ES-I3 (cell line): Measurements from ENCODE around the gene ERCC2.

Experiments
- H3K36me3 ChIP-seq: 2 replicates; pipeline ENCODE4 v1.6.1; 2013; ENCODE audit warnings: mild to moderate bottlenecking, low read length, control low read depth, moderate library complexity; ENCODE audit not compliant: insufficient read depth
- H3K4me1 ChIP-seq: 2 replicates; pipeline ENCODE4 v1.6.1; 2013; ENCODE audit warnings: mild to moderate bottlenecking, control low read depth, low read length; ENCODE audit not compliant: insufficient read depth
- H3K9ac ChIP-seq: 2 replicates; pipeline ENCODE4 v1.6.1; 2013; ENCODE audit warnings: low read depth, mild to moderate bottlenecking, low read length, moderate library complexity
- H3K9me3 ChIP-seq: 2 replicates; pipeline ENCODE4 v1.6.1; 2013; ENCODE audit warnings: mild to moderate bottlenecking, low read length, moderate library complexity; ENCODE audit not compliant: control insufficient read depth, insufficient read depth

ERCC2 gene

DNA sequence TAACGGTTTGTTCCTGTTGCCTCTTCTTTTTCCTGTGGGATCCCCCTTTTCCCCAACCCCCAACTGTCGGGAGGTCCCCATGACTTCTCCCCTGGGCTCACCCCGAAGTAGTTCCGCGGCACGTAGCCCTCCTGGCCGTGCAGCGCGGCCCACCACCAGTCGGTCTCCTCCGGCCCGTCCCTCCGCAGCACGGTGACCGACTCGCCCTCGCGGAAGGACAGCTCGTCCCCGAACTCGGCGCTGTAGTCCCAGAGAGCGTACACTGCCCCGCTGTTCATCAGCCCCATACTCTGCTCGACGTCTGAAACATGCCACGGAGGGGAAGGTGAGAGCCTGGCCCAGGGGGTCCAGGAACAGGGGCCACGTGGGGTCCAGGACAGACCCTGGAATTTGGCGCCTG, 12.1 kb upstream of the ERCC2 start:
- no peaks in the 10 kb centered on the region for H3K36me3 ChIP-seq
- H3K4me1 ChIP-seq, result no peaks in the 10 kb centered on the region
- no peaks in the 10 kb centered on the region for H3K9me3 ChIP-seq
- H3K9ac ChIP-seq, result no peak overlapping the region

DNA sequence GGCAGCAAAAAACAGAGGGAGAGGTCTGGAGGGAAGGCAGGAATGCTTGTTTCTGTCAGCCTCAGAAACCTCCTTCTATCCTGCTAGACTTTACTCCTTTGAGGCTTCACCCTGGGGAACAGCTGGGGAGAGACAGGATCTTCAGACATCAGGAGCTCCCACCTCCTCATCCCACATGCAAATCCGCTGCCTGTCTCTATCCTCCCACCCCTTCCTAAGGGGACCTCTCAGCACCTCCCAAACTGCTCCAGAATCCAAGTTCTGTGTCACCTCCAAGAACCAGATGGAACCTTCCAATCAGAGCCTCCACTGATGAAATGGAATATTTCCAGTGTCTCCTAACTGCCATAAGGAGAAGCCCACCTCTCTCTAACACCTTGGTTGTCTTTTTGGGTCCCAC, 9.7 kb upstream of the ERCC2 start:
- H3K36me3 ChIP-seq, result no peaks in the 10 kb centered on the region
- peaks cover 4% of the 10 kb centered on the region for H3K4me1 ChIP-seq
- no peak overlapping the region for H3K9ac ChIP-seq
- H3K9me3 ChIP-seq, result no peaks in the 10 kb centered on the region

DNA sequence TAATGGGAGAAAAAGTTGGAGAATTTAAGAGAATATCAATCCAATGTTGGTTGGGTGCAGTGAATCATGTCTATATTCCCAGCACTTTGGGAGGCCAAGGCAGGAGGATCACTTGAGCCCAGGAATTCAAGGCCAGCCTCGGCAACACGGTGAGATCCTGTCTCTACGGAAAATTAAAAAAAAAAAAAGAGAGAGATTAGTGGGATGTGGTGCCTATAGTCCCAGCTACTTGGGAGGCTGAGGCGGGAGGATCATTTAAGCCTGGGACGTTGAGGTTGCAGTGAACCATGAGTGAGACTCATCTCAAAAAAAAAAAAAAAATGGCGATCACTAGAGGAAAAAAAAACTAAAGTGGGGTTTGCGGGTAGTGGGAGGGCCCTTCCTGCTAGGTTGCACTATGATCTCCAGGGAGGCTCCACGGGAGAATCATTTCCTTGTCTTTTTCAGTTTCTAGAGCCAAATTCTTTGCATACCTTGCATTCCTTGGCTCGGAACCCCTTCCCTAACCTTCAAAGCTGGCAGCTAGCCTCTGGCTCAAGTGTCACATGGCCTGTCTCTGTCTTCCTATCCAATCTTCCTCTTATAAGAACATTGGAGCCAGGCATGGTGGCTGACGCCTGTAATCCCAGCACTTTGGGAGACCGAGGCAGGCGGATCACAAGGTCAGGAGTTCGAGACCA, 5.8 kb upstream of the ERCC2 start:
- peaks cover 4% of the 10 kb centered on the region for H3K4me1 ChIP-seq
- no peaks in the 10 kb centered on the region for H3K9me3 ChIP-seq
- 0 out of 2 replicates have a peak overlapping the region, but pooled peaks have one; percentile 2 for H3K9ac ChIP-seq
- no peaks in the 10 kb centered on the region for H3K36me3 ChIP-seq

DNA sequence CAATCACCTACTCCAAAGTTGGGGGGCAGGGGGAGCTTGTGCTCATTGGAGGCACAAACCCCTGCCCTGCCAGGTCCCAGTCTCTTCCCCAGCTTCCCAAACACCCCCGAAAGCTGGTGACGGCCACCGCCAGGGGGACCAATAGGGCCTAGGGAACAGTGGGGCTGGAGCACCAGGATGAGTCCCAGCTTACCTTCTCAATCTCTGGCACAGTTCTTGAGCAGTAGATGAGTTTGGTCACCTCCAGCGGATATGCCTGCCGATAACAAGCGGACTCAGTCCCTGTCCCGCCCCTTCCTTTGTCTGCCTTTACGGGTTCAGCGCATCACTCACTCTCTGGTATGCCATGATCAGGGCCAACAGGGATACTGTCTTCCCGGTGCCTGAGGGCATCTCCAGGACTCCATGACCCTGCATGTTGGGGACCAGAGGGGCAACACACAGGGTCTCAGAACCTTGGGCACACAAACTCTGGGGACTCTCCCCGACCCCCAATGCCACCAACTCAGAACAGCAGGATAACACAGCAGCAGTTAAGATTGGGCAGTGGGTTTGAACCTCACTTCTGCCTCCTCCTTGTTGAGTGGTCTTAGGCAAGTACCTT, 1.5 kb downstream of the ERCC2 start:
- H3K36me3 ChIP-seq, result no peaks in the 10 kb centered on the region; the same call in none of the 2 replicates
- no peaks in the 10 kb centered on the region for H3K4me1 ChIP-seq
- H3K9me3 ChIP-seq, result no peaks in the 10 kb centered on the region
- H3K9ac ChIP-seq, result no peak overlapping the region

DNA sequence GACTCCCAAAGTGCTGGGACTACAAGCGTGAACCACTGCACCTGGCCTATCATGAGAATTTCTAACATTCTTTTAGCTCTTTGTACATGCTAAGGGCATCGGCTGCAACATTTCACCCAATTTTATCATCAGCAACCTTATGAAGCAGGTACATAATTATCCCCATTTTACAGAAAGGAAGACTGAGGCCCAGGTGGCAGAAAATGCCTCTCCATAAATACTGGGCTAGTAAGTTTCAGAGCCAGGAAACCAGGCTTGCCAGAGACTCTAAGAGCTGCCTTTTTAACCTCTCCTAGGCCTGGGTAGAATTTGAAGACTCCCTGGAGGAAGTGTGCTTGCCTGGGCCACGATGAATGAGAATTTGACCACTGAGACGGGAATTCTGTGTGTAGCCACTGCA, 2.2 kb downstream of the ERCC2 start:
- H3K9me3 ChIP-seq, result no peaks in the 10 kb centered on the region
- no peaks in the 10 kb centered on the region for H3K4me1 ChIP-seq
- no peak overlapping the region for H3K9ac ChIP-seq
- no peaks in the 10 kb centered on the region; the same call in none of the 2 replicates for H3K36me3 ChIP-seq

DNA sequence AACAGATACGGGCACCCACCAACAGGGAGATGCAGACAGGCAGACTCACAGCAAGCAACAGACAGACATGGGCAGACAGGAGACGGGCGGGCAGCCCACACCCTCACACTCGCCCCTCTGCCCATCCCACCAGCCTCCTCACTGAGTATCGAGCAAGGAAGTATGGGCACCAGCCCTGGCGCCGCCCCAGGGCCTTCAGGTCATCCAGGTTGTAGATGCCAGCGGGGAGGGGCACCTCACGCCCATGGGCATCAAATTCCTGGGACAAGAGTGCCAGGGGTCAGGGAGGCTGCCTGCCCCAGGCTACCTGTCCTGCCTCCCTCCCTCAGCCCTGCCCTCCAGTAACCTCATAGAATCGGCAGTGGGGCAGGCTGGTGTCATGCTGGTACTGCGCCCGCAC, 5.7 kb downstream of the ERCC2 start:
- Histone ChIP-seq H3K36me3 (peaks cover under 1% of the 10 kb centered on the region), H3K4me1 (no peaks in the 10 kb centered on the region), H3K9me3 (no peaks in the 10 kb centered on the region), H3K9ac (no peak overlapping the region)

DNA sequence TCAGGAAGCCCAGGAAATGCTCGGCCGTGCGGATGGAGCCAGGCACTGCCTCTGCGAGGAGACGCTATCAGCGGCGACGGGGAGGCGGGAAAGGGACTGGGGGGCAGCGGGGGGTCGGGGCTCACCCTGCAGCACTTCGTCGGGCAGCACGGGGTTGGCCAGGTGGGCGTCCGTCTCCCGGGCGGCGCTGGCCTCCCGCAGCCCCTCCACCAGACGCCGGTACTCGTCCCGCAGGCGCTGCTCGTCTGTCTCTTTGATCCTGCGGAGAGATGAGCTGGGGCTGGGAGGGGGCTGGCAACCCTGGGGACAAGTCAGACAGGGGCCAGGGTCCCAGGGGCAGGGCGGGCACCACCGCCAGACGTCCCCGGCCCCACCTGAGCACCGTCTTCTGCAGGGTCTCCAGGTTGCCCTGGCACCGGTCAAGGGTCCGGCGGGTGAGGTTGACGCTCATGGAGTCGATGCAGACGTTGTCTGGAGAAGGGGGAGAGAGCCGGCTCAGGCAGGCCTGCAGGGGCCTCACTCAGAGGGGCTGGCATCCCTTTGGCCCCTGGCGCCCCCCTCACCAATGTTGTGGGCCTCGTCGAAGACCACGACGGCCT, 6.4 kb downstream of the ERCC2 start:
- Histone ChIP-seq H3K9me3 (no peaks in the 10 kb centered on the region), H3K36me3 (peaks cover 6% of the 10 kb centered on the region), H3K9ac (no peak overlapping the region), H3K4me1 (no peaks in the 10 kb centered on the region)

DNA sequence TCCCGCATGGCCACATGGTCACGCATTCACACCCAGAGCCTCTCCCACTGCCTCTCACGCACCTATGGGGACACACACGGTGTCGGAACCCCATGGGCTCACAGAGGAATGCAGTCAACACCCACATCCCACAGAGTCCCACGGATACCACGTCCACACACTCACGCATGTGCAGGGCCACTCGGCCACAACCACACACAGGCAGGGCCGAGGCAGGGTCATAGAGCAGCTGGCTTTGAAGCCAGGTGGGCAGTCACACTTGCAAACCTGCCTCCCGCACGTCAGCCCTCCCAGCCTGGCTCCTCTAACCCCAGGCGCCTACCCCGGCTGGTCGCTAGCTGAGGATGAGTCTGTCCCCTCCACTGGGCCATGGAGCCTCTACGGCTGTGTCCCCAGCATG, 8.1 kb downstream of the ERCC2 start:
- Histone ChIP-seq H3K9ac (no peak overlapping the region), H3K9me3 (no peaks in the 10 kb centered on the region), H3K4me1 (no peaks in the 10 kb centered on the region), H3K36me3 (peaks cover 6% of the 10 kb centered on the region; the same call in 1 of the 2 replicates)

DNA sequence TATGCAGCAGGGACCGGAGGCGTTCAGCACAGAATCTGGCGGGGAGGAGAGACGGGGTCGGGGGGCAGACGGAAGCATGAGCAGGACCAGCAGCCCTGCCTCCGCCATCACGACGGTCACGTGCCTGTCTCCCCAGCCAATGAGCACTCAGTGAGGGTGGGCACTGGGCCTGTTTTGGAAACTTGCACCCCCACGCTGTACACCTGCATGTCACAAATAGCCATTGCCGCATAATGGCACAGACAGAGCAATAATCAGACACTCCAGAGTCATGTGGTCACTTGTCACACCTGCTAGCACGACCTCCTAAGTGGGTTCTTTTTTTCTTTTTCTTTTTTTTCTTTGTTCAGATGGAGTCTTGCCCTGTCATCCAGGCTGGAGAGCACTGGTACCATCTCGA, 8.8 kb downstream of the ERCC2 start:
- no peak overlapping the region for H3K9ac ChIP-seq
- H3K4me1 ChIP-seq, result no peaks in the 10 kb centered on the region
- H3K36me3 ChIP-seq, result peaks cover 6% of the 10 kb centered on the region; the same call in 1 of the 2 replicates
- no peaks in the 10 kb centered on the region for H3K9me3 ChIP-seq

DNA sequence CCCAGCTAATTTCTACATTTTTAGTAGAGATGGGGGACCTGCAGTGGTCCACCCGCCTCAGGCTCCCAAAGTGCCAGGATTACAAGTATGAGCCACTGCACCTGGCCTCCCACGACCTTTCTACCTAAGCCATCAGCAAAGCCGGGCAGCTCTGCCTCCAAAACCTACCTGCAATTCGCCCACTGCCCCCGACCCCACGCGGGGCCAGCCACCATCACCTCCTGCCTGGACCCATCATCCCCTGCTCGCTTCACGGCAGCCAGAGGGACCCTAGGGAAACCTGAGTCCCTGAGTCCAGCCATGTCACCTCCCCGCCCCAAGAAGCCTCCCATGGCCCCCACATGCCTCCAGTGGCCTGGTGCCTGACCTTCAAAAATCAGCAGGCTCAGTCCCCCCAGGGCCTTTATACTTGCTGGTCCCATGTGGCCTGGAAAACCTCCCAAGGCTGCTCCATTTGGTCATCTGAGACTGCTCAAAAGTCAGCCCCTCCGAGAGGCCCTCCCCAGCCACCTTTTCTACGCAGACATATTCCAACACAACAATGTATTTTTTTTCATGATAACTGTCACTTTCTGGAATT, 12.1 kb downstream of the ERCC2 start:
- H3K9me3 ChIP-seq, result no peaks in the 10 kb centered on the region
- no peak overlapping the region for H3K9ac ChIP-seq
- H3K36me3 ChIP-seq, result peaks cover 9% of the 10 kb centered on the region; the same call in 1 of the 2 replicates

DNA sequence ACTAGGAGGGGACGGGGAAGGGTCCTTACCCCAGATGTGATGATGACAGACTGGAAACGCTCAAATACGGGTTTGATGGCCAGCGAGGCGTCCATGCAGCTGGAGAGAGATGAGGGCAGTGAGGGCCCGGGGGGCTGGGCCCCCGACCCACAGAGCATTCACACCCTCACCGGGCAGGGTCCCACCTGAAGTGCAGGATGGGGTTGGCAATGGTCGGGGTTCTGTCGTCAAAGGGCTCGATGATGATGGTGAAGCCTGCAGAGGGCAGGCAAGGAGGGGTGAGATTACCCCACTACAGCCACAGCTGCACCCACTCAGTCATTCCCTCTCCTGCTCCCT, 13.0 kb downstream of the ERCC2 start:
- no peaks in the 10 kb centered on the region for H3K9me3 ChIP-seq
- H3K4me1 ChIP-seq, result no peaks in the 10 kb centered on the region
- H3K36me3 ChIP-seq, result peaks cover 11% of the 10 kb centered on the region; the same call in 1 of the 2 replicates
- H3K9ac ChIP-seq, result no peak overlapping the region

More for the DNA sequence above, 12.1 kb downstream of the ERCC2 start:
- H3K4me1 ChIP-seq, result no peaks in the 10 kb centered on the region

DNA sequence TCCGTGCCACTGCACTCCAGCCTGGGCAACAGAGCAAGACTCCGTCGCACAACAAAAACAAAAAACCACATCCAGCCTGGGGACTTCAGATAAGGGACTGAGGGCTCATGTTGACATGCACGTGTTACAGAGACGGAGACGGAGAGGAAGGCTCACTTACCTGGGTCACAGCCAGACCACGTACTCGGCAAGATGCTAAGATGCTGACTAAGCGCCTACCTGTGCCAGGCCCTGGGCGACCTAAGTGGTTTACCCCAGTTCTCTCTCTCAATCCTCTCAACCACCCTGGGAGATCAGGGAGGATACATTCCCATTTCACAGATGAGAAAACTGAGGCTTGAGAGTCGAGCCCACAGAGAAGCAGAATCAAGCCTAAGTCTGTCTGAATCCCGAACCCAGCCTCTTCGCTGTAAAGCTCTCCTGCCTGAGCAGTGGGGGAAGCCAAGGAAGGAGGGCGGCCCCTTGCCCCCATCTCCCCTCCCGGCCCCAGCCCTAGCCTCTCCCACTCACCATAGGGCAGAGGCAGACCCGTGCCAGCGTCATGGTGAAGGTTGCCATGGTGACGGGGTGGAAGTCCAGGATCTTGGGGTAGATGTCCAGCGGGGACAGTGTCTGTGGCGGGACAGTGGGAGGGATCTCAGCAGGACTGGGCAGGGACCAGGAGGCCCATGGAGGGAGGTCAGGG, 13.5 kb downstream of the ERCC2 start:
- Histone ChIP-seq H3K9ac (no peak overlapping the region), H3K4me1 (no peaks in the 10 kb centered on the region), H3K9me3 (no peaks in the 10 kb centered on the region), H3K36me3 (peaks cover 15% of the 10 kb centered on the region; the same call in 1 of the 2 replicates)

DNA sequence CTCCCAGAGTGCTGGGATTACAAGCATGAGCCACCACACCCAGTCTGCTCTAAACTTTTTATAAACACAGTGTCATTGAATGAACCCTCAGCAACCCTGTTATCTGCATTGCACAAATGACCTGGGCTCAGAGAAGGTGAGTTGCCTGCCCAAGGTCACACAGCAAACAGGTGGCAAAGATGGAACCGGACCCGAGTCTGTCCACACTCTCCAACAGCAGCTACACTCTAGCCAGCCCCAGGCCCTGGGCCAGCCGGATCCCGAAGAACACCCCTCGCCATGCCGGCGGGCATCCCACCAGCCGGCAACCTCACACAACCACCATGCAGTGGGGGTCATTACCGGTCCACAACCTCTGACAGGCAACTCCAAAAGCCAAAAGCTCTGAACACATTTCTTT, 14.5 kb downstream of the ERCC2 start:
- Histone ChIP-seq H3K9ac (no peak overlapping the region), H3K9me3 (no peaks in the 10 kb centered on the region), H3K4me1 (no peaks in the 10 kb centered on the region), H3K36me3 (peaks cover 15% of the 10 kb centered on the region; the same call in 1 of the 2 replicates)

DNA sequence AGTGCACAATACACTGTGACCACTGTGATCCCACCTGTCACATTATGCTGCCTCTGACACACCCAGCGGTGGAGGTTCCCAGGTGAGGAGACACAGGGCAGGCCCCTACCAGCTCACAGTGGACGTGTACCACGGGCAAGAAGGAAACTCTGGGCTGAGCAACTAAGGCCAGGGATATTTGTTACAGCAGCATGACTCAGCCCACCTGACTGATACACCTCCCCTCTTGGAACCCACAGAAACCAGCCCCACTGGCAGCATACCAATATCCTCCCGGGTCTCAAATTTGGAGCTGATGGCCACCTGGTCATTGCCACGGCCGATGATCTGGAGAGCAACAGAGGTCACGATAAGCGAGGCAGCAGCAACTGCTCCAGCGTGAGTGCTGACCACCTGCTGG, 15.0 kb downstream of the ERCC2 start:
- H3K9me3 ChIP-seq, result no peaks in the 10 kb centered on the region
- no peaks in the 10 kb centered on the region for H3K4me1 ChIP-seq
- no peak overlapping the region for H3K9ac ChIP-seq
- peaks cover 15% of the 10 kb centered on the region; the same call in 1 of the 2 replicates for H3K36me3 ChIP-seq
